HepG2 (cell line): ENCODE data around the gene CYP27B1. TPM values are rescaled to one million over a fixed set of nuclear protein-coding genes. Genes with fewer than 3 reads are reported as not detected.

Source experiments
- CCAR2 ChIP-seq: fragments of 200-400 bp; formaldehyde crosslinking; optimal IDR thresholded peaks from 2 replicates; pipeline ENCODE3; 2018; ENCODE audit warnings: low read depth, mild to moderate bottlenecking, low read length, moderate library complexity
- MYC ChIP-seq: sonication (generic); formaldehyde crosslinking; IDR thresholded peaks from 2 replicates; pipeline ENCODE4 v1.9.0; 2021; ENCODE audit warnings: missing genetic modification reagents, borderline replicate concordance
- RBAK ChIP-seq: sonication (generic); formaldehyde crosslinking; IDR thresholded peaks from 2 replicates; pipeline ENCODE4 v1.5.1; 2020; ENCODE audit warnings: mild to moderate bottlenecking, missing genetic modification reagents
- SOX13 ChIP-seq, 3 experiments: fragments of 450-650 bp in 1 of 3; sonication (generic) in 1 of 3; formaldehyde crosslinking in 1 of 3; IDR thresholded peaks in 2 of 3; conservative IDR thresholded peaks in 1 of 3; 2 replicates each; pipeline versions ENCODE4 v1.5.0 to v1.6.1; 2016 to 2020; ENCODE audit warnings: antibody characterized with exemption in 1 of 3, mild to moderate bottlenecking in 1 of 3, missing compliant biosample characterization in 1 of 3, missing genetic modification reagents in 1 of 3, moderate library complexity in 1 of 3
- TIGD3 ChIP-seq: sonication (generic); formaldehyde crosslinking; IDR thresholded peaks from 2 replicates; pipeline ENCODE4 v1.5.1; 2020; ENCODE audit warnings: mild to moderate bottlenecking, missing genetic modification reagents, borderline replicate concordance
- USF2 ChIP-seq, 2 experiments: sonication (generic) in 1 of 2; formaldehyde crosslinking in 1 of 2; IDR thresholded peaks; 2 replicates each; pipeline versions ENCODE4 v1.5.1 to v1.6.1; 2011 to 2020; ENCODE audit warnings: borderline replicate concordance in 1 of 2, low read depth in 1 of 2, low read length in 1 of 2, mild to moderate bottlenecking in 1 of 2, missing genetic modification reagents in 1 of 2, moderate library complexity in 1 of 2
- ZFP90 ChIP-seq: sonication (generic); formaldehyde crosslinking; IDR thresholded peaks from 2 replicates; pipeline ENCODE4 v1.8.0; 2022; ENCODE audit warnings: missing genetic modification reagents, mild to moderate bottlenecking, inconsistent platforms, borderline replicate concordance
- ZNF10 ChIP-seq: sonication (generic); formaldehyde crosslinking; IDR thresholded peaks from 2 replicates; pipeline ENCODE4 v1.4.0; 2020; ENCODE audit warnings: mild to moderate bottlenecking, low read depth, missing genetic modification reagents, borderline replicate concordance
- ZNF354B ChIP-seq: sonication (generic); formaldehyde crosslinking; IDR thresholded peaks from 2 replicates; pipeline ENCODE4 v1.8.0; 2022; ENCODE audit warnings: mild to moderate bottlenecking, missing genetic modification reagents
- ZNF790 ChIP-seq: sonication (generic); formaldehyde crosslinking; IDR thresholded peaks from 2 replicates; pipeline ENCODE4 v1.8.0; 2022; ENCODE audit warnings: missing genetic modification reagents, mild to moderate bottlenecking, borderline replicate concordance
- ZNF792 ChIP-seq: IDR thresholded peaks from 2 replicates; pipeline ENCODE4 v1.6.1; 2016
- polyA plus RNA-seq, 8 experiments: library from polyadenylated mRNA; depleted of rRNA in 3 of 8; stranded (reverse) in 7 of 8; unstranded in 1 of 8; fragments of >200 nt; fragmentation: Illumina TruSeq in 4 of 8; extraction: Trizol in 4 of 8; gene quantifications; 2 replicates each; pipeline versions ENCODE4 v1.2.1 to v1.2.3, GENCODE V29; 2011 to 2016; ENCODE audit warnings: low read depth in 4 of 8, missing spikeins in 1 of 8, mixed read lengths in 1 of 8; ENCODE audit not compliant: insufficient read depth in 1 of 8
- total RNA-seq, 5 experiments: library from RNA; depleted of rRNA; stranded (reverse); fragments of >200 nt; fragmentation: Illumina TruSeq; extraction: Trizol; gene quantifications; 2 replicates each; pipeline ENCODE4 v1.2.3, GENCODE V29; 2016; ENCODE audit warnings: low read depth in 1 of 5
- TF ChIP-seq, protein P1 (sequence below): sonication (generic); formaldehyde crosslinking; IDR thresholded peaks from 2 replicates; pipeline ENCODE4 v1.4.0; 2020; ENCODE audit warnings: missing genetic modification reagents

CYP27B1 gene
- total and polyA plus RNA-seq, 2 of the 13 experiments (the other 11 are each of a cell fraction or from before 2014, with no cell fraction given) = 2.3 to 3.0 TPM

DNA sequence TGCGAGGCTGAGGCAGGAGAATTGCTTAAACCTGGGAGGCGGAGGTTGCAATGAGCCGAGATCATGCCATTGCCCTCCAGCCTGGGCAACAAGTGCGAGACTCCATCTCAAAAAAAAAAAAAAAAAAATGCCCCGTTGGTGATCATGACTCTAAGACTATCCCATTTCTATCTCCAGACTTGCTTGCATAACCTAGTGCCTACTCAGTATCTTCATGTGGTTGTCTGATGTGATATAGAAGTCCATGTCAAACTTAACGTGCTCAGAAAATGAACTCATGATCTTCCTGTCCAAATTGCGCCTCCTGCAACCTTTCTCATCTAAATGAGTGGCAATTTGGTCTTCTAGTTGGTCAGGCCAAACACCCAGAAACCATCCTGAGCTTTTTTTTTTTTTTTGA lies 11.0 kb upstream of the CYP27B1 start (continued):
- TF ChIP-seq SOX13 (IDR thresholded peaks at IDR 0.05) (no peak), SOX13 (CRISPR knock-in tag; conservative IDR thresholded peaks at IDR 0.05 in 1 of 2, IDR thresholded peaks at IDR 0.05 in 1 of 2) (no peak), ZNF10 (CRISPR knock-in tag) (no peak), ZNF354B (CRISPR knock-in tag) (no peak), USF2 (IDR thresholded peaks at IDR 0.05; ENCODE audit: low read depth, low read length) (no peak), USF2 (CRISPR knock-in tag; IDR thresholded peaks at IDR 0.05; ENCODE audit: borderline replicate concordance) (no peak), TIGD3 (CRISPR knock-in tag) (no peak), MYC (CRISPR knock-in tag) (no peak), ZNF790 (CRISPR knock-in tag) (no peak), CCAR2 (no peak), ZFP90 (CRISPR knock-in tag) (no peak), ZNF792 (CRISPR knock-in tag) (no peak), RBAK (CRISPR knock-in tag) (no peak)
- TF ChIP-seq, protein P1, sequence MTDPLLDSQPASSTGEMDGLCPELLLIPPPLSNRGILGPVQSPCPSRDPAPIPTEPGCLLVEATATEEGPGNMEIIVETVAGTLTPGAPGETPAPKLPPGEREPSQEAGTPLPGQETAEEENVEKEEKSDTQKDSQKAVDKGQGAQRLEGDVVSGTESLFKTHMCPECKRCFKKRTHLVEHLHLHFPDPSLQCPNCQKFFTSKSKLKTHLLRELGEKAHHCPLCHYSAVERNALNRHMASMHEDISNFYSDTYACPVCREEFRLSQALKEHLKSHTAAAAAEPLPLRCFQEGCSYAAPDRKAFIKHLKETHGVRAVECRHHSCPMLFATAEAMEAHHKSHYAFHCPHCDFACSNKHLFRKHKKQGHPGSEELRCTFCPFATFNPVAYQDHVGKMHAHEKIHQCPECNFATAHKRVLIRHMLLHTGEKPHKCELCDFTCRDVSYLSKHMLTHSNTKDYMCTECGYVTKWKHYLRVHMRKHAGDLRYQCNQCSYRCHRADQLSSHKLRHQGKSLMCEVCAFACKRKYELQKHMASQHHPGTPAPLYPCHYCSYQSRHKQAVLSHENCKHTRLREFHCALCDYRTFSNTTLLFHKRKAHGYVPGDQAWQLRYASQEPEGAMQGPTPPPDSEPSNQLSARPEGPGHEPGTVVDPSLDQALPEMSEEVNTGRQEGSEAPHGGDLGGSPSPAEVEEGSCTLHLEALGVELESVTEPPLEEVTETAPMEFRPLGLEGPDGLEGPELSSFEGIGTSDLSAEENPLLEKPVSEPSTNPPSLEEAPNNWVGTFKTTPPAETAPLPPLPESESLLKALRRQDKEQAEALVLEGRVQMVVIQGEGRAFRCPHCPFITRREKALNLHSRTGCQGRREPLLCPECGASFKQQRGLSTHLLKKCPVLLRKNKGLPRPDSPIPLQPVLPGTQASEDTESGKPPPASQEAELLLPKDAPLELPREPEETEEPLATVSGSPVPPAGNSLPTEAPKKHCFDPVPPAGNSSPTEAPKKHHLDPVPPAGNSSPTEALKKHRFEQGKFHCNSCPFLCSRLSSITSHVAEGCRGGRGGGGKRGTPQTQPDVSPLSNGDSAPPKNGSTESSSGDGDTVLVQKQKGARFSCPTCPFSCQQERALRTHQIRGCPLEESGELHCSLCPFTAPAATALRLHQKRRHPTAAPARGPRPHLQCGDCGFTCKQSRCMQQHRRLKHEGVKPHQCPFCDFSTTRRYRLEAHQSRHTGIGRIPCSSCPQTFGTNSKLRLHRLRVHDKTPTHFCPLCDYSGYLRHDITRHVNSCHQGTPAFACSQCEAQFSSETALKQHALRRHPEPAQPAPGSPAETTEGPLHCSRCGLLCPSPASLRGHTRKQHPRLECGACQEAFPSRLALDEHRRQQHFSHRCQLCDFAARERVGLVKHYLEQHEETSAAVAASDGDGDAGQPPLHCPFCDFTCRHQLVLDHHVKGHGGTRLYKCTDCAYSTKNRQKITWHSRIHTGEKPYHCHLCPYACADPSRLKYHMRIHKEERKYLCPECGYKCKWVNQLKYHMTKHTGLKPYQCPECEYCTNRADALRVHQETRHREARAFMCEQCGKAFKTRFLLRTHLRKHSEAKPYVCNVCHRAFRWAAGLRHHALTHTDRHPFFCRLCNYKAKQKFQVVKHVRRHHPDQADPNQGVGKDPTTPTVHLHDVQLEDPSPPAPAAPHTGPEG (CRISPR knock-in tag) = no peak
